ENCODE results near the gene SH3PXD2B.

GRCh38 chr5:172380301-172380986 is 73.9 kb downstream of the SH3PXD2B start:
- TF ChIP-seq CTCF (IDR thresholded peaks at IDR 0.05; ENCODE audit: low read length), result no peak
- TF ChIP-seq EZH2 (IDR thresholded peaks at IDR 0.05; ENCODE audit: borderline replicate concordance, low read length), result no peak

Data from OCI-LY1 (cell line).